Tongue (tissue), 2 donors: ENCODE measurements around the gene BMPR1A. TPM values are rescaled to one million over a fixed set of nuclear protein-coding genes. Genes with fewer than 3 reads are reported as not detected.
"Not testable (repeated sequence)": the region's sequence is repeated elsewhere in the genome, so short reads cannot be mapped to it uniquely, and the experiment has no call there.

Experiments used
- DNase-seq: peaks from one replicate; pipeline ENCODE4 v3.0.0-alpha.2; 2015
- total RNA-seq: library from RNA; depleted of rRNA; stranded (reverse); fragments of >200 nt; gene quantifications from one replicate; pipeline ENCODE4 v1.2.3, GENCODE V29; 2014

BMPR1A gene
- total RNA-seq, 1 donor from 2014 or later: 102 TPM

DNA sequence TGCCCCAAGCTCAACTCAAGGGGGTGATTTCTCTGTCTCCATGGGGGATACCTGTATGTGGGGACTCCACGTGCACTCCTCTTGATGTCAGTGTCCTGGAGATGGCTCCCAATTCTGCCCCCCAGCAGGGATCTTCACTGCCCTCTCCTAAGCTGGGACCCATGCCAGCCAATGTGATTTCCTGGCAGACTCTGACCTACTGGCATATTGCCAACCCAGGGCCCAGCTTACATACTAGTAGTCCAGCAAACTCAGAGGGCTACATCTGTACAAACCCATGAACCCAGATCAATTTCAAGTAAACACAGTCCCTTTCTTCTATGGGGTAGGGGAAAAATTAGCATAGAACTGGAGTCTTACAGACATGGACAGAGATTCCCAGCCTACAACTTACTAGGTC is 26.2 kb upstream of the BMPR1A start:
- peak; percentile 71 for DNase-seq

DNA sequence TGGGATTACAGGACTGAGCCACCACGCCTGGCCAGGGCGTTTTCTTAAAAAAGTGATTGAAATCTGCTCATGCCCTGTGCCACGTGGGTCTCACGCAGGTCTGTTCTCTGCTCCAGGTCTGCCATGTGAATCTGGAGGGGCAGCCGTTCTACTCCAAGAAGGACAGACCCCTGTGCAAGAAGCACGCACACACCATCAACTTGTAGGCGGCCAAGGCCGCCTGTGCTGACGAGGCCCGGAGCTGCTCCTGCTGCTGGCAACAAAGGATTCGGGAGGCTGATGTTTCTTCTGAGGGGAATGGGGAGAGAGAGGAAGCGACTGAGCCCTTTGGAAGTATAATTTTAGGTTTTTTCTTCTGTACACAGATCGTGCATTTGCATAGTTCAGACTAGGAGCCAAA is 23.6 kb upstream of the BMPR1A start:
- DNase-seq: no peak

DNA sequence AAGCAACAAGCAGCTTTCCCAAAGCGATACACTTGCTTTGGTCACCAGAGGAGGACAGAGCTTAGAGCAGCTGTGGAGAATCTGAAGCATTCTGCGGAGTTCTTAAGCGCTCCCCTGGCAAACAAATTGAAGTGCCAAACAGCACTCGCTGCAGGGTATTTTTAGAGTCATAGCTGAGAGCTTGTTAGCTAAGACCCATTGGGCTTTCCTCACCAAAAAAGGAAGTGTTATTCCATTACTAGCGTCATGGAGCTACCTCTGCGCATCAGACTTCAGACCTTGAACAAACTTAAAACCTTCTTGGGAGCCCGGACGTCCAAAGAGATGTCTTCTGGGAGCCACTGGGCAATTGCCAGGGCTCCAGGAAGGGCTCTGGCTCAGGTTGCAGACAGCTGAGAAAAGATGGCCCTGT is 23.2 kb upstream of the BMPR1A start:
- DNase-seq: peak; percentile 91

DNA sequence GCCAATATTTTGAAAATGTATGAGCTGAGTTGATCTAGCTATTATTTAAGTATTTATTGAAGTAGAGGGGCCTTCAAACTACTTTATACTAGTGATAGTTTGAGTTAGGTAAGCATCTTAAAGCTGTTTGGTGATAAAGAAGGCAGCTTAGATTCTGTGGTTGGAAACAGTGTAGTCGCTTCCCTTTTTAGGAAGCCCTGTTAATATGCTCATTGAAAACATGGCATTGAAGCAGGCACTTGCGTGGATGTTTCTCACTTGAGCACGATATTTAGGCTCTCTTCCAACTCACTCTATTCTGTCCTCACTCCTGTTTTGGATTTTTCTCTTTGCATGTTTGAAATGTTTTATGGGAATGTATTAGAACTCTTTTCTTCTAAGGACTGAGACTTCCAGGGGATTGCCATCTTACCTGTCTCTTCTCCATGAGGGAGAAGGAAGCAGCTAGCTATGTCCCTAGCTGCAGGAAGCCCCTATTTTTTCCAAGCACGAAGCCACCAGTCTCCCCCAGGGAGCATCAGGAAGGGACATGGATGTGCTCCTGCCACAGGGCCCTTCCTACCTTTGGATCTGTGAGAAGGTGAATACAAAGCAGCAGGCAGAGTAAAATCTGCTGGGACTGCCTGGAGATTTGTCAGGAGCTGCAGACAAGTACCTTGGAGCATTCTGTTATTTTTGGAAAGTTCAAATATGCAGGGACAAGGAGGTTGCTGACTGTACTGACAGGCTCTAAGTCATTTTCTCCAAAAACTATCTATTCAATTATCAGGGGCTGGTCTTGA is 22.0 kb upstream of the BMPR1A start:
- no peak for DNase-seq

DNA sequence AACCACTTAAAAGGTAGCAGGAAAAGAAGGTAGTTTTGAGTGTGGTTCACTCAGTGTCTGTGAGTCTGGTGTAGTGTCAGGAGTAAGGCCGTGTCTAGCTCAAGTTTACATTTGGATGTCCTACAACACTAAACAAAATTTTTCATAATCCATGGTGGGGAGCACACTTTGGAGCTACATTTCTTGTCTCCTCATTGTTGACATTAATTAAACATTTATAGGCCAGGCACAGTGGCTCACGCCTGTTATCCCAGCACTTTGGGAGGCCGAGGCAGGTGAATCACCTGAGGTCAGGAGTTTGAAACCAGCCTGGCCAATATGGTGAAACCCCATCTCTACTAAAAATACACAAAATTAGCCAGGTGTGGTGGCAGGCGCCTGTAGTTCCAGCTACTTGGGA is 21.1 kb upstream of the BMPR1A start:
- DNase-seq: not testable (repeated sequence)

DNA sequence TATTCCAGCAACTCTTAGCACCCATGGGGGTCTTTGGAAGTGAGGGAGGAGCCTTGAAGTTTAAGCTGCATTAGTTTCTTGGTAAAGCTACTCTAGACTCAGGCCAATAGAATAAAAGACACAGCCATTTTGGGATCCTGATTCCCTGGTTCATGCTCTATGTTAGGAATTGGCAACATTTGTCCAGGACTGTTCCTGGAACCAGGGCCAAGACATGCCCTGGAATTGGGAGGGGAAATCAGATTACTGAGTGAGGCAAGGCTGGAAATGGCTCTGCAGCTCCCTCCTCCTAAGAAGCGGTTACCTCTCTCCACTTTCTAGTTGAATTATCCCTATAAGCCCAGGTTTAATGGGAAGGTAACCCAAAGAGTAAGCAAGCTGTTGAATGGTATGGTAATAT is 14.2 kb upstream of the BMPR1A start:
- DNase-seq: no peak

DNA sequence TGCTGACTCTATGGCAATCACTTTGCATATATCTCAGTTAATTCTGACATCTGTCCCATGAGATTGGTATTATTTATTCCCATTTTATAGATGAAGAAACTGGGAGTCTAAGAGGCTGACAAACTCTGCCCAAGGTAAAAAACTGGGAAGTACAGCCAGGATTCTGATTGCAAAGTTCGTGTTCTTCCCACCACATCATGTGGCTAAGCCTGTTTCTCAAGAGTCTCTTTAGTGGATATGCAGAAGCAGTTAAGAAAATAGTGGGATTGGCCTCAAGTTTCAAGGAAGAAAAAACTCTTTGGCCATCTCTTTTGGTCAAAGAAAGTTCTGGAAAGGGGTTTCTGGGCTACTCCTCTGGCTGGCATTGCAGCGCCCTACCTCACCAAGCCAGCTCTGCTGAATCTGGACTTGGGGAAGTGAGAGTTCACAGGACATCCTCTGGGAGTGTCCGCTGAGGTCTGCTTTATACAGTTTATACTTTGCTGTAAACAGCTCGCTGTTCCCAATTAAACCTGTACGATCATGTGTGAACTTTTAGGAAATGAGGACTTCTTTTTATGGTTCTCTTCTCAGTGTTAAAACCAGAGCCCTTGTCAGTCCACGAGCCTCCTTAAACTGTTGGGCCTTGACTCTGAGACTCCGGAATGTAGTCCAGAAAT is 12.2 kb upstream of the BMPR1A start:
- peak; percentile 31 for DNase-seq

DNA sequence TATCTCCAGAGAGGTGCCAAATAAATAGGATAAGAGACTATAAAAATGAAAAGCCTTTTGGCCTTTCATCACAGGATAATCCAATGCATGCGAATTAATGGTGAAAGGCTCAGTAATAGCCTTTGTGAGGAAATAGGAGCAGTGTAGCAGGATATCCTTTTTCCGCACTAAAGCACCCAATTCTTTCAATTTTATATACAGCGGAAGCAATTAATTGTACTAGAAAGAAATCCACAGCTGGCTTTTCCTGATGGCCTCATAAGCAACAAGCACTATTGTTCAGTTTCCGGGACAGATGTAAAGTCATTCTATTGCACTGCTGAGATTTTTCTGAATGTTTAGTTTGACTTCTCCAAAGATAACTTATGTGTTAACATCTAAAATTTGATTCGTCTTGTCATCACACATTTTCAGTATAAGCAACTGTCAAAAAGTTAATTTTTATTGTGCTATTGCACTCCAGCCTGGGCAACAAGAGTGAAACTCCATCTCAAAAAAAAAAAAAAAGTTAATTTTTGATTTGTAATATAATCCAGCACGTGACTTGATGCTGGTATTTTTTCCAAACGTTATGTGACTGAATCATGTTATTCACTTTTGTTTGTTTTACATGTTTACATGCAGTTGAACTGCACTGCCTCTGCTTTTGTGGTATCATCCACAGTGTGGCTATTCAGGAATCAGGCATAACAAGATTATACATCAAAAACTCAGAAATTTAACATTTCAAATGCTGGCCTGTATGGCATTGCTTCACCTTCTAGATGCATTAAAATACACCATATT is 8.4 kb upstream of the BMPR1A start:
- DNase-seq: peak; percentile 63

DNA sequence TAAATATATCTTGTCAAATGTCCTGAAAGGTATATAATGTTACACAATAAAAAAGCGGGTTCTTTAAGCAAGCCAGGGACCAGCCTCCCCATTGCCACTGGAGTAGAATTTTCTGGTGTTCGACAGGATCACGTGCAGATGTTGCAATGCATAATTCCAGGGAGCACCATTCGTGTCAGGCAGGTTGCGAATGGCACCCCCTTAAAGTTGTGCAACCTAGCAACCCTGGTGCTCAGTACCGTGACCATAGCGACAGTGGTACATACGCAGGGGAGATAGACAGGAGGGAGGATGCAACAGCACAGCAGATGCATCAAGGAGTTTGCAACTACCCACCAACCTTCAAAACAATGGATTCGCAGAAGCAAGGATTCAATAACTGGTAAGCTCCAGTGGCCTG is 6.6 kb upstream of the BMPR1A start:
- no peak for DNase-seq

DNA sequence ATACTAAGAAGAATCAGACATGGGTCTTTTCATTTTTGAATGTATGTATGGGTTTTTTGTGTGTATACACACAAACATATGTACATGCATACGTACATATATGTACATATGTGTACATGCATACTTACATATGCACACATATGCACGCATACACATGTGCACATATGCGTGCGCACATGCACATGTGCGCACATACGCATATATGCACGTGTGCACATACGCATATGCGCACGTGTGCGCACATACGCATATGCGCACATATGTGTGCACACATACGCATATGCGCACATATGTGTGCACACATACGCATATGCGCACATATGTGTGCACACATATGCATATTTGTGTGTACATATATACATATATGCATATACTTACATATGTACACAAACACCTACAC is 4.9 kb upstream of the BMPR1A start:
- DNase-seq: no peak

DNA sequence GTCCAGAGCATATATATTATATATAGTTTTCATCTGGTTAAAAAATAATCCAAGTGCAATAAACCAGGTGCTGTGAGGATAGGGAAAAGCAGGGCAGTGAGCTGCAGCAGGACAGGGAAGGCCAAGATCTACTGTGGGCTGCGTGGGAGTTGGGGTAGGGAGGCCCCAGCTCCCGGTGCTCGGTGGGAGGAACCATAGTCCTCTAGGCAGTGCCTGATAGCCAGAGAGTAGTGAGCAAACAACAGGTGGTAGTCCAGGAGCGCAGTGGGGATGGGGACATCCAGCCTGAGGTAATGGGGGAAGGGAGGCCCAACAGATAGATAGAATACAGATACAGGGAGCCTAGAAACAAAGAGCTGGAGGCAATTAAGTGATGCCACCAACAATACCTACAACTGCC is 4.1 kb upstream of the BMPR1A start:
- no peak for DNase-seq

DNA sequence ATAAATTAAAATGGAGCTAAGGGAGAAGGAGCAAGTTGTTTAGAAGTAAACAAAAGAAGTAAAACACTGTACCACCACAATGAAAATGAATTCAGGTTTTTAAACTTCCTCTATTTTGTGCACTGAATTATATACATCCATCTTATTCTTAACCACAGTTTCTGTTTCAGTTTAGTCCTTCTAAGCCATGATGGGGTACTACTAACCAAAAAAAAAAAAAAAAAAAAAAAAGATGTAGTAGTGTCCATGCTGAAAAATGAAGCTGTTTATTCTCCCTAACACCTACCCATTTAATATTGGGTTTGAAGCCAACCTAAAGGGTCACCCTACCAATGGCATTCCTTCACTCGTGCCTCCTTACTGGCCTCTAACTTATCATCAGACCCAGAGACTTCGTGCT is 3.4 kb upstream of the BMPR1A start:
- no peak for DNase-seq

DNA sequence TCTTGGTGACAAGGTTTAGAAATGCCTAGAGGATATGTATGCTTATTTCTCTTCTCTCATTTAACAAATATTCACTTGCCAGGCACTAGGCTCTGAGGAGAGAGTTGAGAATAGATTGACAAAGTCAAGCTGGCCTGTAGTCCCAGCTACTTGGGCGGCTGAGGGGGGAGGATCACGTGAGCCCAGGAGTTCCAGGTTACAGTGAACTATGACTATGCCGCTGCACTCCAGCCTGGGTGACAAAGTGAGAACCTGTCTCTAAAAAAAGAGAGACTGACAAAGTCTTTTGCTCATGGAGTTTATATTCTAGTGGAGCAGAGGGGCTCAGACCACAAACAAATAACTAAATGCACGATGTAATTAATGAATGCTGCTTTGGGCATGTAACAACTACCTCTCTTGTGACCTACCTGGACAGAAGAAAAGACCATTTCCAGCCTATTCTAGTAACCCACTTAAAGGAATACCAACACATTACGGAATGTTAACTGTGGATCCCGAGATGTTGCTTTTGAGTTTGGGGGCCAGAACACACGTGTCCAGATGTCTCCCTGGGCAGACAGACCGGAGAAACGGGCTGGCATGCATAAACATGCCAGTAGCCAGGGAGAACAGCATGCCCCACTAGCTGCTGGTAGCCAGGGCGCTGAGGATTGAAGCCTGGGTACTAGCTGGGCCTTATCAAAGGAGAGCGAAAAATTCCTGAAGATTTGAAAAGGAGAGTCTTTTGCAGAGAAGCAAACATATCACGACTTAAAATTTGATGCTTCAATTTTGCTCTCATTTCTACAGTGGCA is 2.6 kb upstream of the BMPR1A start:
- DNase-seq: no peak

DNA sequence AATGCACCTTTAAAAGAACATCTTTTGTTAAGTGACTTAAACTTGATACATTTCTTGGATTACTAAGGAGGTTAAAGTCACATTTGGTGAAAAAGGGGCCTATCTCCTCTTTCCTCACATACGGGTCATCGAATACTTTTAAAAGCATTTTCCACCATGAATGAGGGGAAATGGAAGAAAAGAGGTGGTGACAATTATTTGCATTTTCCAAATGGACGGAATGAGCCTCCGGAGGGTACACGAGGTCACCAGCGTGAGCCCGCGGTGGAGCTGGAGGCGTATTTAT is 1.0 kb upstream of the BMPR1A start:
- no peak for DNase-seq

DNA sequence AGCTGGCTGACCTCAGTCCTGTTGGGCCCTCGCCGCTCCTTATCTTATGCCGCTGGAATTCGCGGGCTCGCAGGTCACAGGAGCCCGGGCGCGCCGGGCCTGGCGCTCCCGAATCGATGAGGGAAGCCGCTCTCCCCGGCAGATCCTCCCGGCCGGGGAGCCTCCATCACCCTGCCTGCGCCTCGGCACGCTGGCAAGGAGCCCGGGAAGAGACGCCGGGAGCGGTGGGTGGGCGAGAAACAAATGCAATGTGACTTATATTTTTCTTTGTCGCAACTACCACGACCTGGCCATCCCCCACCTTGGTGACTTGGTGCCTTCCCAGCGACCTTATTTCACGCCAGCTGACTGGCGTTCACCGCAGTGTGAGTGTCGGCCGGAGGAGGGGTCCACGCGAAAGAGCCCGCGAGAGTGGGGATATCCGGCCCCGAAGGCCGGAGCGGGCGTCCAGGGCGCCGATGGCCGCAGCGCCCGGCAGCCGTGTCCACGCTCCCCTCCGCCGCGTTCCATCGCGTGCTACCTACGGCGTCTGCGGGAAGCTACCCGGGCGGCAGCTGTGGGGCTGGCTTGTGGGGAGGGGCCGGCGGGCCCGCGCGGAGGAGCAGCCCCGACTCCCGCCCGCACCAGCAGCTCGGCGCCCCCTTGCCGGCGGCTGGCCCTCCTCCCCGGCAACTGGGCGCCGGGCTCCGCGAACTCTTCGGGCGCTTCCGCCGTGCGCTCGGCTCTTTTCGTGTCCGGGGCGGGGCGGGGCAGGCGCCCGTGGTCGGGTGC is 494 bp upstream of the BMPR1A start:
- peak; percentile 98 for DNase-seq

DNA sequence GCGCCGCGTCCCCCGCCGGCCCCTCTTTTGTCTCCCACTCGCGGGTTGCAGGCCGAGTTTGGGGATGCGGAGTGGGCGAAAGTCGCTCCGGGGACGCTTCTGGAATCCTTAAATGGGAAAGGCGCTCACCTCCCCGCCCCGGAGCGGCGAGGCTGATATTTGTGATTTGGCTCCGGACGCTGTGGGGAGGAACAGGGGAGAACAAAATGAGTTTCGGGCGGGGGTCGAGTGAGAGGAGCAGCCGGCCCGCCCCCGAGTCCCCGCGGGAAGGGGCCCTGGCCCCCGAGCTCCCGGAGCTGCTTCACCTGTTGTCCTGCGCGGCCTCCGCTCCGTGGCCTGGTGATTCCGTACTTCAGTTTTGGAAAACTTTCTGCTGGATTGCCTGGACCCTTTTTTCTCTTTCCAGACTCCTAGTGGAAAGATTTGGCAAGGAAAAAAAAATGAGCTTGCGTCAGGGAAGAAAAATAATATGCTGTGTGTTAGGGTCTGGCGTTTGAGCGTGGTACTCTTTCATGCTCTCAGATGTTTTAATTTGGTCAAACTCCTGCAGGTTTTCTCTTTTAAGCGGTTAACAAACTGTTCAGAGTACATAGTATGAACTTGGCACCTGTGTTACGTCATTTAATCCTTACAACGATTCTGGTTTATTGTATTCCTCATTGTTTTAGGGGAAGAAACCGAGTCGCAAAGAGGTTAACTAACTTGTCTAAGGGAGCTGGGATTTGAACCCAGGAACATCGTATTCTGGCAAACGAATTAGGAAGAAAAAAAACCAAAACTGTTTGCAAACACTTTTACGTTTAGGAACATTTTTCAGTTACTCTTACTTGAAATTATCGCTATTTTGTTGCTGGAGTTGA is 924 bp downstream of the BMPR1A start:
- DNase-seq: peak; percentile 84

DNA sequence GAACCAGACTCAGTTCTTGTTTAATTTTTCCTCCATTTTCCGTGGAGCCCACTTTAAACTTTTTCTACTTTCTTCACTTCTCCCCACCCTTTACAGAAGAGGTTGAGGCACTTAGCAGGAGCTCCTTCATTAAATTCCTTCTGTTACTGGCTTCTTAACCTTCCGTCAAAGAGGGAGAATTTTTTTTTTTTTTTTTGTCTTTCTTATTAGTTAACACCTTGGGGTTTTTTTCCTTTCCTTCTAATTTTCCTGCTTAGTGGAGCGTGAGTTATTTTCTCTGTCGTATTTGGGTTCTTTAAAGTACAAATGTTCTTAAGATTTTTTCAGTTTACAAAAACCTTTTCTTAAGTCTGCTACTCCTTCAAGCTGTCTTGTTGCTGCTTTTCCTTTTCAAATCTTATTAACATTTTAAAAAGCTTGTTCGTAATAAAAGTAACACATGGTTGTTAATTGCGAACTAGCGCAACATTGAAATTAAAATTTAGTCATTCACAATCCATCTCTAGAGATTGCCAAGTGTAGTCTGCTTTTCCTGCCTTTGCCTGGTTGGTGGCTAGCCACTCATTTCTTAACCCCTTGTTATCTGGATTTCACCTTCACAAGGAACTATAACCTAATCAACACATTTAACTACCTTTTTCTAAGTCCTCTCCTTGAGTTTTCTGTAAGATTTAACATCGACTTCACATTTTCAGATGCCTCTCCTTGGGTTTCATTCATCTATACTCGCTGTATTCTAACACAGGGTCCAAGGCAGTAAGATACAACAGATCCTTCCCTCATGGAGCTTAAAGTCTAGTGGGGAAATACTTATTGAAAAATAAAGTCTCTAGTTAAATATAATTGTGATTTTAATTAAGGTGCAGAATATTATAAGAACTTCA is 2.0 kb downstream of the BMPR1A start:
- DNase-seq: peak; percentile 36

DNA sequence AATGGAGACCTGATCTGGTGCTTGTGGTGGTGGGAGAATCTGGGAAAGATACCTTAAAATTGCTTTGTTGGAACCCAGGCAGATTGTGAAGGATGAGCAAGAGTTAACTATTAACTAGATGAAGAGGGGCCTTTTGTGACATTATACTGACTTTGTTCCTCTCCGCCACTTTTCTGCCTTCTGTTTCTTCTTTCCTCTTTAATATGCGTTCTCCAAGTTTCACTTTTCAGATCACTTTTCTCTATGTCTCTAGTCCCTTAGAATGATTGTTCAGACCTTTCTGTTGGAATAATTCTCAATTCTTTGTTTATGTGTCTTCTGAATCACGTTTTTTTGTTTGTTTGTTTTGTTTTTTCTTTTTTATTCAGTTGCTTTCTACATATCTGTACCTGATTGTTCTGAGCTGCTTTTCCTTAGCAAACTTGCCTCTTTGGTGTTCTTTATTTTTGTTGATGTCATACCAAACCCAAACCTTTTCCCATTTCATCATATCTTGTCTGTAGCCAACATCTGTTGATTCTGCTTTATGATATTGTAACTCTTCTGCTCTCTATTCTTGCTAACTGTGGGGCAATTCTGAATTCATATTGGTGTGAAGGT is 2.8 kb downstream of the BMPR1A start:
- DNase-seq: no peak

DNA sequence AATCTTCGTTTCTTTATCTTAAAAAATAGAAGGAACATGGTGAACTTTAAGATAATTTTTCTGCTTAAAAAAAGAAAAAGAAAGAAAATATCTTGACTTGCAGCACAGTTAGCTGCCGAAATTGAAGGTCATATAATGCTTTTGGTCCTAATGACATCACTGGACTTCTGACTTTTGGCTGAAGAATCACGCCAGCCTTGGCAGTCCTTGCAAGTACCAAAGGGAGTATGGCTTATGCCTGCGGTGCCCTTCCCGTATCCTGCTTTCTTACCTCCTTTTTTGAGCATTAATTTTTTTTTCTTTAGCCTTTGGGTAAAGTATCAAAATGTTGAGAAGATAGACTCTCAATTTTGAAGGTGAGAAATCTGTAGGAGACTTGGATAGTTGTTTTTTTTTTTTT is 7.0 kb downstream of the BMPR1A start:
- no peak for DNase-seq
